OCI-LY7 (cell line): ENCODE data around the gene SH3RF1.

Experiments
- CTCF ChIP-seq: fragments of 200-600 bp; sonication (generic); conservative IDR thresholded peaks from 2 replicates; pipeline ENCODE4 v1.5.1; 2014; ENCODE audit warnings: mild to moderate bottlenecking, antibody characterized with exemption, low read length, moderate library complexity, mixed read lengths
- EZH2phosphoT487 ChIP-seq: fragments of 200-600 bp; sonication (generic); IDR thresholded peaks from 2 replicates; pipeline ENCODE4 v1.6.1; 2018; ENCODE audit warnings: low read depth, borderline replicate concordance, mild to moderate bottlenecking, mixed run types, antibody characterized with exemption, low read length, moderate library complexity, mixed read lengths

DNA sequence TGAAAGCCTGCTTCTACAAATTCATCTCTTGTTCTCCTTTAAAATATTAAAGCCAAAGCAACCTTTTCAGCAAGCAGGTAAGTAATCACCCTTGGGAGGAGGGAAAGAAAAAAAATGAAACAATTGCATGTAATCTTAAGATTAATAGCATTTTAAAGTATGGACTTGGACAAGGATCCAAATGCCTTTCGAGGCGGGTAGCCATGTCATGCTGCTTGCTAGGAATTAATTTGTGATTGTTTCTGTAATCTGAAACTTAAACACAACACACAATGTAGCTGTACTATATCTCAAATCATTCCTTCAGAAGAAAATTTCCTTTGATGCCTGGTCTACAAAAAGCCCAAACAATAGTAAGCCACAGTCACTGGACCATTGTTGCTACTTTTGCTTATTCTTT lies 148.3 kb downstream of the SH3RF1 start:
- TF ChIP-seq CTCF (no peak), EZH2phosphoT487 (no peak)
